Suprapubic skin (tissue), 4 donors: ENCODE measurements around the gene ABCC6.
"Not testable (repeated sequence)": the region's sequence is repeated elsewhere in the genome, so short reads cannot be mapped to it uniquely, and the experiment has no call there.

Experiments used
- CTCF ChIP-seq, 2 donors: fragments of 200-600 bp in 1 of 2; fragments of 450-650 bp in 1 of 2; sonication (generic) in 1 of 2; IDR thresholded peaks; one replicate each; pipeline ENCODE4 v1.5.1; 2016 to 2019; ENCODE audit warnings: antibody characterized with exemption in 2 of 2, mild to moderate bottlenecking in 1 of 2, moderate library complexity in 1 of 2
- EP300 ChIP-seq: sonication (generic); formaldehyde crosslinking; IDR thresholded peaks from one replicate; pipeline ENCODE4 v1.6.1; 2017; ENCODE audit warnings: antibody characterized with exemption
- POLR2A ChIP-seq, 2 donors: fragments of 450-650 bp; IDR thresholded peaks; one replicate each; pipeline ENCODE4 v1.6.1; 2017; ENCODE audit warnings: antibody characterized with exemption in 2 of 2, mild to moderate bottlenecking in 2 of 2, moderate library complexity in 2 of 2
- POLR2AphosphoS5 ChIP-seq, 3 donors: sonication (generic); formaldehyde crosslinking; IDR thresholded peaks; one replicate each; pipeline ENCODE4 v1.6.1; 2017; ENCODE audit warnings: antibody characterized with exemption in 3 of 3

- not testable (repeated sequence) for TF ChIP-seq CTCF (IDR thresholded peaks at IDR 0.05); POLR2AphosphoS5 (IDR thresholded peaks at IDR 0.05); POLR2A (IDR thresholded peaks at IDR 0.05); EP300
These were observed 11.9 kb downstream of the ABCC6 start for GRCh38 chr16:16211404-16211803.
